ENCODE measurements around the gene FAM81B. TPM values are rescaled to one million over a fixed set of nuclear protein-coding genes. Genes with fewer than 3 reads are reported as not detected.
"Not testable (repeated sequence)": the region's sequence is repeated elsewhere in the genome, so short reads cannot be mapped to it uniquely, and the experiment has no call there.

FAM81B gene, protein sequence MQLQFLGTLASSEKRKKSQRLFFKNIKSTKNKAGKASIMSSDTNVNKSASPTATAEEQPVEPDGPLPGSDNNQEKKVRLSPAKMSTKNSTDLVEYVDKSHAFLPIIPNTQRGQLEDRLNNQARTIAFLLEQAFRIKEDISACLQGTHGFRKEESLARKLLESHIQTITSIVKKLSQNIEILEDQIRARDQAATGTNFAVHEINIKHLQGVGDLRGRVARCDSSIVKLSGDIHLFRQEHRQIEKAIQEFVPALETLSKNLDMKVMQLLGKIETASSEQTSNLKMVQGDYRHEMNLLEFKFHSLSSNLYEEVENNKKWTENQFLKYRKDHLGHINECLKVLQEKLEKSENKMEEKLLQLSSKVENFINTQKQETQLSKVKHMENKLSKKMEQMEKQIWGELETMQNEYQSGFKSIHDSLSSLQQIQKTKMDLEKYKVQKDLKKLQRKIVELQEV
- total RNA-seq: not detected

DNA sequence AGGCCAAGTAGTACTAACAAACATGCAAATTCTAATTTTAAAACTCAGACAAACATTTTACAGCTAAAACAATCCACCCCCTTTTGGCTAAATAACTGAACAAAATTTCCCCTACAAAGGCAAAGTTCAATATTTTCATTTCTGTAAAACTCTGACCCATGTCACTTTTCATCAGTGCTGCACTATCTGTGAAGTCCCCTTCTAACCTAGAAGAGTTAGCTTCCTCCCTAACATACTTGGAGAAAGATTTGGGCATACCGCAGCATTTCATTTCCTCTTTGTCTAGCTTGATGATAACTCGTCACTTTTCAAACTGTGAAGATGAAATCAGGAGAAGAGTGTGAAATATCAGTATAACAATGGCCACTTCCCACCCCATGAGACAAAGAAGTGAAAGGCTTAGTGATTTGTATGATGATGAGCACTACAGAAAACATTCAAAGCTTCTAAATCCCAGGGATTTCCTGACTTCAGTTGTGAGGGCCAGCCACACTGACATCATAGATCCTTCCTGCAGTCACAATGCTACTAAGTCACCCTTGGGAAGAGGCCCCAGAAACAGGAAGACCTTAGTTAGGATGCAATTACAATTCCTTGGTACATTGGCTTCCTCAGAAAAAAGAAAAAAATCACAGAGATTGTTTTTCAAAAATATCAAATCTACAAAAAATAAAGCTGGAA, at the start of gene FAM81B:
Gene FAM81B, plus strand, starts transcription at position 555 of the 681 bp plus-strand sequence. Its CDS starts 24 bp downstream, at position 579.
- DNase-seq (ENCODE audit: low spot score in 2 of 2): no peak
- no peak for ATAC-seq
- Mint-ChIP-seq H3K36me3 (no peaks in the 10 kb centered on the region), H3K27ac (no peak within 1 kb of the TSS), H3K9me3 (no peaks in the 10 kb centered on the region)

DNA sequence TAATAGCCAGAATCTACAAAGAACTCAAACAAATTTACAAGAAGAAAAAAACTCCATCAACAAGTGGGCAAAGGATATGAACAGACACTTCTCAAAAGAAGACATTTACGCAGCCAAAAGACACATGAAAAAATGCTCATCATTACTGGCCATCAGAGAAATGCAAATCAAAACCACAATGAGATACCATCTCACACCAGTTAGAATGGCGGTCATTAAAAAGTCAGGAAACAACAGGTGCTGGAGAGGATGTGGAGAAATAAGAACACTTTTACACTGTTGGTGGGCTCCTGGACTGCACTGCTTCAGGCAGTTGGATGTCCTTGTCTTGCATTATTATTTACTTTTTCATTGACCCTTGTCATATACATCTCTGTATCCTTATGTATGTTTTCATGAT, 49.7 kb upstream of the FAM81B start:
- H3K27ac Mint-ChIP-seq; H3K36me3 Mint-ChIP-seq; DNase-seq (ENCODE audit: low spot score in 2 of 2); ATAC-seq; H3K9me3 Mint-ChIP-seq: not testable (repeated sequence)

DNA sequence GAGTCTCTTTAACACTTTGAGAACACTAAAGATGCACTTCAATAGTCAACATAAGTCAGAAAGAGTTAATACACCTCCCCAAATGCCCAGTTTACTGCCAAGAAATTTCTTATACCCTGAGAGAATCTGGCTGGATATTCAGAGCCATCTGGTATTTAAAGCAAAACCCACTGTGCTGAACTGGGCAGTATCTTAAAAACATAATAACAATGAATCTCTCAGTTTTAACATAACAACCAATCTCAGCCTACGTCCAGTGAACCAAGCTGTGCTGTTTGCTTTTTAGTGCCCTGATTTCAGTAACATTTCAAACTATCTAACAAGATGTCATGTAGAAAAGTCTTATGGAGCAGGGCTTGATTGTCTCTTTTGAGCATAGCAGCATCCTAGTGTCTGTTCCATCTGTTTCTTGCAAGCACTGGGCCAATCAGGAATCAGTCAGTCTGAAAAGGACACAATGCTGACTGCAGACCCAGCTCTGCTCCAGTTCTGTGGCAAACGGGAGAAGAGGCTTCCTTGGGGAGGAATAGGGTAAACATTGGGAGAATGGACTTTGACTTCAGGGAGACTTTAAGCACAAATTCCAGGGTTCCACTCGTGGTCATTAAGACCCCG, 43.6 kb upstream of the FAM81B start:
- ATAC-seq (no peak), DNase-seq (ENCODE audit: low spot score in 2 of 2) (no peak)
- Mint-ChIP-seq H3K36me3 (no peaks in the 10 kb centered on the region), H3K27ac (no peak overlapping the region), H3K9me3 (peaks cover 6 to 13% of the 10 kb centered on the region in 2 donors)

DNA sequence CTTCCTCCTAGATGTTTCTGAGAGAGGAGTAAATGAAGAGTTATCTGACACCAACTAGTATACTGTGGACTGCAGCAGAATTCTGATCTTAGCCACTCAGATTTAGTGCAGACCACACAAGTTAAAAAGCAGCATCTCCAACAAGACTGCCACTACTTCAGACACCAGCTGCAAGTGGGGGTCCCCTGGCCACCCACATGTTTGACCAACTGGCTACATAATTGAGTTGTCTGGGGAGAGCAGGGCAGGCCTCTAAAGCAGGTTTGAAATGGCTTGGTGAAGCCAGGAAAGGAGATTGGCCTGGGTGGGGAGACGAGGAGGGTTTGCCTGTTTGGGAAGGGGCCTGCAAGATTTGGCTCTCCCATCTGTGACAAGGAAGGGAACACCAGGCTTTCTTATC, 40.5 kb upstream of the FAM81B start:
- no peak for DNase-seq (ENCODE audit: low spot score in 2 of 2)
- no peak for ATAC-seq
- Mint-ChIP-seq H3K9me3 (peaks cover 6 to 8% of the 10 kb centered on the region in 2 donors), H3K27ac (peak overlapping the region in 1 of 2 donors; percentile 16), H3K36me3 (no peaks in the 10 kb centered on the region)

DNA sequence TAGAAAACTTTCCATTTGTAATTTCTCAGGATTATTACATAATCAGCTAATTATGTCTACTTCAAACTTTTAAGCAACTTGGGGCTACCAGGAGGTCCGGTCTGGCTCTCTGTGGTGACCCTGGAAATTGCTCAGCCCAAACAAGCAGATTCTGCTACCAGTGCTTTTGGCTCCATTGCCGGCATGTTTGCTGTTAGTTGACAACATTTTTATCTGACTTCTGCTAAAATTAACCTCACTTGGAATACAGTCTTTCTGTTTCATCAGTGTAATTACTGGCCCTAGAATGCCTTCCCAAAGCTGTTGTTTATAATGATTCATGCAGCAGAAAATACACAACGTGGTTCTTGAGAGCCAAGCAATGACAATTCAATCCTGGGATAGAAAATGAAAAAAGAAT, 38.5 kb upstream of the FAM81B start:
- ATAC-seq: no peak
- no peaks in the 10 kb centered on the region for H3K36me3 Mint-ChIP-seq
- no peak for DNase-seq (ENCODE audit: low spot score in 2 of 2)
- peaks cover 6 to 8% of the 10 kb centered on the region in 2 donors for H3K9me3 Mint-ChIP-seq
- no peak overlapping the region for H3K27ac Mint-ChIP-seq

DNA sequence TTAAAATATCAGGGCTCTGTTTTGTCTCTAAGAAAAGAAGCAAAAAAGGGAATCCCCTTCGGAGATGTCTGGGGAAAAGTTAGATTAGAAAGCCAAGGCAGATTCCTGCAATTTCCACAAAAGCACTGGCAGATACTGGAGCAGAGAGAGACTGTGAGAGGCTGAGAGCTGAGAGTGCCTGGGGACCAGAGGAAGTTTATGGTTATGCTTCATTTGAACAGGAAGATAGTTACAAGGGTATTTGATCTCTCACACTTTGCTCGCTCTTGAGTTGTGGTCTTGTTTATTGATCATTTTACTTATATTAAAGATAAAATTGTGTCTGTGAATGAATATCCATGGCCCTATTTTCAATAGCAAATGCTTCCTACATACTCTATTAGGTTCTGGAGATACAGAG, 32.8 kb upstream of the FAM81B start:
- DNase-seq (ENCODE audit: low spot score in 2 of 2) (no peak), ATAC-seq (no peak)
- H3K9me3 Mint-ChIP-seq: peaks cover 5 to 7% of the 10 kb centered on the region in 2 donors
- H3K36me3 Mint-ChIP-seq: no peaks in the 10 kb centered on the region
- H3K27ac Mint-ChIP-seq: no peak overlapping the region

DNA sequence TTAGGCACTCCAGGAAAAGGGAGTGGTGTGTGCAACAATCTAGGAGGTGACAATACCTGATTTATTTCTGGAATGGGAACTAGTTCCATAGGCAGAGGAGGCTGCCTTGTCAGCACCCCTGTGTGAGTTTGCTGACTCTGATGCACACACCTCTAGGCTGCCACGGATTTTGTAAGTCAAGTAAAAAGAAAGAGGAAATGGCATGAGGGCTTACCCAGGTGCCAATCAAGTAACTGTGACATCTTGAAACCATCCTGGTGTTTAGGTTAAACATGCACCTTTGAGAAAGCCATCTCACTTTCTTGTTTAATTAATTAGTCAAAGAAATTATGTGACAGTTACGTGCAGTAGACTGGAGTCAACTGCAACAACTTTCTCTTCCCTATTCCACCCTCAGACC, 32.3 kb upstream of the FAM81B start:
- DNase-seq (ENCODE audit: low spot score in 2 of 2) (no peak), ATAC-seq (no peak)
- Mint-ChIP-seq H3K9me3 (peaks cover 5 to 11% of the 10 kb centered on the region in 2 donors), H3K27ac (no peak overlapping the region), H3K36me3 (no peaks in the 10 kb centered on the region)

DNA sequence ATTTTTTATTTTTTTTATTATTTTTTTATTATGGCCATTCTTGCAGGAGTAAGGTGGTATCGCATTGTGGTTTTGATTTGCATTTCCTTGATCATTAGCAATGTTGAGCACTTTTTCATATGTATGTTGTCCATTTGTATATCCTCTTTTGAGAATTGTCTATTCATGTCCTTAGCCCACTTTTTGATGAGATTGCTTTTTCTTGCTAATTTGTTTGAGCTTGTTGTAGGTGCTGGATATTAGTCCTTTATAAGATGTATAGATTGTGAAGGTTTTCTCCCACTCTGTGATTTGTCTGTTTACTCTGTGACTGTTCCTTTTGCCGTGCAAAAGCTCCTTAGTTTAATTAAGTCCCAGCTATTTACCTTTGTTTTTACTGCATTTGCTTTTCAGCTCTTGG, 30.5 kb upstream of the FAM81B start:
- ATAC-seq; H3K27ac Mint-ChIP-seq; H3K36me3 Mint-ChIP-seq; DNase-seq (ENCODE audit: low spot score in 2 of 2): not testable (repeated sequence)
- H3K9me3 Mint-ChIP-seq: peaks cover 5 to 22% of the 10 kb centered on the region in 2 donors

DNA sequence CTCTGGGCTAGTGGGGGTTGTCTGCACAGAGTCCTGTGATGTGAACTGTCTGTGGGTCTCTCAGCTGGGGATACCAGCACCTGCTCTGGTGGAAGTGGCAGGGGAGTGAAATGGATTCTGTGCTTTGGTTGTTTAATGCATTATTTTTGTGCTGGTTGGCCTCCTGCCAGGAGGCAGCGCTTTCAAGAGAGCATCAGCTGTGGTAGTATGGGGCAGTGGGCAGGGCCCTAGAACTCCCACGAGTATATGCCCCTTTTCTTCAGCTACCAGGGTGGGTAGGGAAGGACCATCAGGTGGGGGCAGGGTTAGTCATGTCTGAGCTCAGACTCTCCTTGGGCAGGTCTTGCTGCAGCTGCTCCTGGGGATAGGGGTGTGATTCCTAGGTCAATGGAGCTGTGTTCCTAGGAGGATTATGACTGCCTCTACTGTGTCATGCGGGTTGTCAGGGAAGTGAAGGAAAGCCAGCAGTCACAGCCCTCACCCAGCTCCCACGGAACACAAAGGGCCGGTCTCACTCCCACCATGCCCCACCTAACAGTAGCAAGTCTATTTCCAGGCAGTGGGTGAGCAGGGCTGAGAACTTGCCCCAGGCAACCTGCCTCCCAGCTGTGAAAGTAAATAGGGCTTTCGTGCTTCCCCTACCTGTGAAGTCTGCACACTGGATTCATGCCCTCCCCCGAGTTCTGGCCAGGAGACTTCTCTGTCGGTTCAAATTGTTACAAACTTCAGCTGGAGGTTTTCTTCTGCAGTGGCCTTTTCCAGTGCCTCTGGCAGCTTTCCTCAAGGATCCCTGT, 25.7 kb upstream of the FAM81B start:
- Mint-ChIP-seq H3K36me3 (peaks cover 0 to 10% of the 10 kb centered on the region in 2 donors), H3K27ac (no peak overlapping the region), H3K9me3 (peaks cover 8 to 22% of the 10 kb centered on the region in 2 donors)
- ATAC-seq: no peak
- no peak for DNase-seq (ENCODE audit: low spot score in 2 of 2)

DNA sequence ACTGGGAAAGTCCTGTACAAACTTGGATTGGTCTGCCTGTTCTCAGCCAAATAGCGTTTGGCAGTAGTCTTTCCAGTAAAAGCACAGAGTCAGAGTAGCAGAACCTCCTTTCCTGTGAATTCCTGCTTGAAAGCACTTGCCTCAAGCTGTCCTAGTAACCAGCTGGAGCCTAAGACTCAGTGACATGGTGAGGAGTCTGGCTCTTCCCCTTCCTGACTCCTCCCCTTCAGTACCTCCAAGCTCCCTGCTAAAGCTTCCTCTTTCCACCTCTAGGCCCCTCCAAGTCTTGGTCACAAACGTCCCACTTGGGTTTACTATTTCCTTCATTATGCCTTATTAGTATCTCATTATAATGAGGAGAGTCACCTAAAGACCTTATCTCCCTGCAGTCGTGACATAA, 21.4 kb upstream of the FAM81B start:
- DNase-seq (ENCODE audit: low spot score in 2 of 2) (no peak), ATAC-seq (no peak)
- peaks cover 3 to 6% of the 10 kb centered on the region in 2 donors for H3K9me3 Mint-ChIP-seq
- no peak overlapping the region for H3K27ac Mint-ChIP-seq
- H3K36me3 Mint-ChIP-seq: peaks cover 0 to 7% of the 10 kb centered on the region in 2 donors

DNA sequence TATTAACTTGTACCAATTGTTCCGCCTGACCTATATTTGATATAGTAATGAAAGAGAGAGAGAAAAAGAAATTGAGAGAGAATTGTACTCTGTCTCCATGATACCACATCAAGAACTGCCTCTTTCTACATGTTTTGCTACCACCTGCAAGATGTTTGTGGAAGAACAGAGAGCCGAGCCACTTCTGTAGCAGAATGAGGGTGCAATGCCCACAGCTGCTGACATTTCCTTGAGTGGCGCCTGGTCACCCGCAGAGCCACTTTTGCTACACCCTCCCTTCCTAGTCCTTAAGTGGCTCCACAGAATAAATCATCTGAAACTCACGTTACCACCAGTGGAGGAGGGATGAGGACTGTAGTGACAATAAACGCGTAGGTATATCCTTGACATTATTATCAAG, 17.1 kb upstream of the FAM81B start:
- ATAC-seq: no peak
- Mint-ChIP-seq H3K9me3 (no peaks in the 10 kb centered on the region), H3K36me3 (no peaks in the 10 kb centered on the region), H3K27ac (no peak overlapping the region)
- DNase-seq (ENCODE audit: low spot score in 2 of 2): no peak

DNA sequence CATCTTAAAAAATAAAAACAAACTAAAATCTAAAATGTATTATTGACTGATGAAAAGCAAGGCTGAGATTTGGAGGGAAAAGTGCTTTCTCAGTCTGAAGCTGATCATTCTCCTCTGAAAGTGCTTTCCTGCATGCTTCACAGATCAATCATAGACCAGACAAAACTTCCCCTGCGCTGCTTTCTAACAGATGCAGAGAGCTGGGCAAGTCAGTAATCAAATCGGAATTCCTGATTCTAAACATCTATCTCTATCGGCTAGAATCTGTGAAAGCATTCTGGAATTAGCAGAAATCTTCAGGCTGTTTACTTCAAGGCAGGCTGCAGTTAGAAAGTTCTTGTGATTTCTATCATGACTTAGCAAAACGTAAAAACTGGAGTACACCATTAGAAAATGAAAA, 15.6 kb upstream of the FAM81B start:
- H3K9me3 Mint-ChIP-seq: peaks cover 0 to 9% of the 10 kb centered on the region in 2 donors
- DNase-seq (ENCODE audit: low spot score in 2 of 2) (no peak), ATAC-seq (no peak)
- H3K36me3 Mint-ChIP-seq: no peaks in the 10 kb centered on the region
- H3K27ac Mint-ChIP-seq: no peak overlapping the region

DNA sequence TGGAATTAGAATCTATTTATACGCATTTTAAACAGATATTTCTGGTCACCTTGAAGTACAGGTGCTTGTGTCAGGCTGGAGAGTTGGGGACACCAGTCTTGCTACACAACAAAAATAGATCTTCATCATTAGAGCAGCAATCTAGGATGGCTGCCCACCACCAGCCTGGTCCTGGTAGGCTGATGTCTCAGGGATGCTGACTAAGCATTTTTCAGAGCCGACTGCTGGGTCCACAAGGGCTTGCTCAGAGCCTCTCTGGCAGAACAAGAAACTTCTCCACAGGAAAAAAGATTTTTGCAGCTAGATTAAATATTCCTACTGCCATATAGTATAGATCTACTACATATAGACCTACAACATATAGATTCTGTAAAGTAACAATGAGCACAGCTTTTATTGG, 12.0 kb upstream of the FAM81B start:
- no peak for DNase-seq (ENCODE audit: low spot score in 2 of 2)
- ATAC-seq: no peak
- Mint-ChIP-seq H3K9me3 (peaks cover 0 to 14% of the 10 kb centered on the region in 2 donors), H3K27ac (no peak overlapping the region), H3K36me3 (no peaks in the 10 kb centered on the region)

DNA sequence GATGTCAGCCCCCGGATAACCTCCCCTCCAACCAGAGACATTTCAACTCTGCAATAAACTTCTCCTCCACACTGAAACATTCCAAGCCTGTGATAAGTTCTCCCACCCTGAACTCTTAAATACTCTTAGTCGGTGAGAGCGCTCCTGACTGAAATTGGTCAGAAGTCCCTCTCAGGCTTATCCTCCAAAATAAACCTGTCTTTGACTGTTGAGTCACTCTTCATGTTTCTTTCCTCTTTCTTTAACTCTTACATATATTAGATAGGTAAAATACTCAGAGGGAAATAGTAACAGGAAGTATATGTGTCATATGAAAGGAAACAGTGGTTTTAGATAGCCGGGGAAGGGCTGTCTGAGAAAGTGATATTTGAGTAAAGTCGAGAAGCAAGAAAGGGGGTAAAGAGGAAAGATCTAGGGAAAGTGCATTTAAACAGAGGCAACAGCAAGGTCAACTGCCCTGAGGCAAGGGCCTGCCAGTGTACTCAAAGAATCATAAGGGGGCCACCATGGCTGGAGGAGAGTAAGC, 11.0 kb upstream of the FAM81B start:
- ATAC-seq: peak in 1 of 2 donors; percentile 60
- no peaks in the 10 kb centered on the region for H3K36me3 Mint-ChIP-seq

DNA sequence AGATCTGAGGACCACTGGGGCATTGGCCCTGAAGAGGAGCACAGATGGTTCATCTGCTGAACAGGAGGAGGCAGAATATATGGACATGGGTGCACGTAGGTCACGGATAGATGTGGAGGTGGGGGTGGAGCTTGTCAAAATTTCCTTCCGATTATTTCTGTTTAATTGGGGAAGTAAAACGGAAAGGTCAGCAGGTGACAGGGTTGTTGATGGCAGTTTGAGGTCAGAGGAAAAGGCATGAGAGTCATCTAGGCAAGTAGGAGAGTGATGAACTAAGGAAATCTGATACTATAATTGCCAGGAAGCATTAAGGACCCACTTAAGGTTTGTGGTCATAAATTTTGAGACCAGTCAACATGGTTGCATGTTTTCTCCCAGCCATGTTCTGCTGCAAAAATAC, 8.4 kb upstream of the FAM81B start:
- Mint-ChIP-seq H3K9me3 (peaks cover 0 to 14% of the 10 kb centered on the region in 2 donors), H3K27ac (no peak overlapping the region), H3K36me3 (no peaks in the 10 kb centered on the region)
- DNase-seq (ENCODE audit: low spot score in 2 of 2) (no peak), ATAC-seq (no peak)

More for the DNA sequence above, 11.0 kb upstream of the FAM81B start:
- H3K27ac Mint-ChIP-seq: no peak overlapping the region
- H3K9me3 Mint-ChIP-seq: peaks cover 0 to 14% of the 10 kb centered on the region in 2 donors
- no peak for DNase-seq (ENCODE audit: low spot score in 2 of 2)

DNA sequence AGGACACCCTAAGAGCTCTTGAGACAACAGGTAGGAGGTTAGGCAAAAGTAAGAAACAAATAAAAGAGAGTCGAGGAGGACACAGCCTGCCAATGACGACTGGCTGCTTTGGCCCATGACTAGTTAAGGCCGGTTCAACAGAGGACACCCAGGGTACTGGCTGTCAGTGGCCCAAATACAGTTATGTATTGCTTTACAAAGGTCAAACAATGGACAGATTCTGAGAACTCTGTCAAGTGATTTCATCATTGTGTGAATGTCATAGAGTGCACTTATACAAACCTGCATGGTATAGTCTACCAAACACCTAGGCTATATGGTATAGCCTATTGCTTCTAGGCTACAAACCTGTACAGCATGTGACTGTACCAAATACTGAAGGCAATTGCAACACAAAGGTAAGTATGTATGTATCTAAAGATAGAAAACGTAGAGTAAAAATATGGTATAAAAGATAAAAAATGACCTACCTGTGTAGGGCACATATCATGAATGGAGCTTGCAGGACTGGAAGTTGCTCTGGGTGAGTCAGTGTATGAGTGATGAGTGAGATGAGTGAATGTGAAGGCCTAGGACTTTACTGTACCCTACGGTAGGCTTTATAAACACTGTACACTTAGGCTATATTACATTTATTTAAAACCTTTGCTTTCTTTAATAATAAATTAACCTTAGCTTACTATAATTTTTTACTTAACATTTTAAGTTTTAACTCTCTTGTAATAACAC, 6.5 kb upstream of the FAM81B start:
- no peak overlapping the region for H3K27ac Mint-ChIP-seq

More for the DNA sequence above, 6.5 kb upstream of the FAM81B start:
- DNase-seq (ENCODE audit: low spot score in 2 of 2) (no peak), ATAC-seq (no peak)
- H3K36me3 Mint-ChIP-seq: no peaks in the 10 kb centered on the region
- peaks cover 0 to 14% of the 10 kb centered on the region in 2 donors for H3K9me3 Mint-ChIP-seq

Data from activated naive CD4-positive, alpha-beta T cell treated with anti-CD3 and anti-CD28 coated beads, Interleukin-2, amount 50 U/mL, for 72 hours (primary cell).